Measurements from ENCODE around the gene ING2. TPM values are rescaled to one million over a fixed set of nuclear protein-coding genes. Genes with fewer than 3 reads are reported as not detected.

The ING2 gene
- total RNA-seq, 1 experiment from 2014 or later = 4.2 TPM

DNA sequence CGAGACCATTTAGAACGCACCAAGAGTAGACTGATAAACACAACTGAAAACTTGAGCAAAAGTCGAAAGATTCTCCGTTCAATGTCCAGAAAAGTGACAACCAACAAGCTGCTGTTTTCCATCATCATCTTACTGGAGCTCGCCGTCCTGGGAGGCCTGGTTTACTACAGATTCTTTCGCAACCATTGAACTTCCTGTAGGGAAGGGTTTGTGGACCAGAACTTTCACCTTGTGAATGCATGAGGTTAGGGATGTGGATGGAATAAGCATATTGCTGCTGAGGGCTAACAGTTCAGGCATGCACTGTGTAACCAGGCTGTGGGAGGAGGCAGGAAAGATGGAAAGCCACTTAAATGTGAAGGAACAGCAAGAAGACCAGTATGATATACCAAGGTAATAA, 20.9 kb upstream of the ING2 start:
- BruUV-seq (replicated peaks) = no TSS peak
- Histone ChIP-seq H3K9me3 (ENCODE audit: control insufficient read depth in 1 of 2, insufficient read depth in 1 of 2, low read depth in 1 of 2, low read length in 2 of 2) (no peaks in the 10 kb centered on the region), H3K36me3 (ENCODE audit: control insufficient read depth in 1 of 2, insufficient read depth in 2 of 2, low read length in 2 of 2) (no peaks in the 10 kb centered on the region), H3K4me2 (ENCODE audit: low read length) (no peak overlapping the region), H3K79me2 (ENCODE audit: insufficient read depth, low read length) (no peaks in the 10 kb centered on the region), H3K4me1 (ENCODE audit: control insufficient read depth in 1 of 2, insufficient read depth in 2 of 2, low read length in 2 of 2) (no peaks in the 10 kb centered on the region), H4K20me1 (ENCODE audit: insufficient read depth) (no peaks in the 10 kb centered on the region), H3K9ac (ENCODE audit: low read length) (no peak overlapping the region), H3K27me3 (ENCODE audit: insufficient read depth, low read length) (no peaks in the 10 kb centered on the region), H3K9me2 (ENCODE audit: insufficient read depth) (no peaks in the 10 kb centered on the region), H3K4me3 (replicated peaks in 1 of 2; ENCODE audit: low read depth in 1 of 2, low read length in 2 of 2) (no peak overlapping the region), H2AFZ (ENCODE audit: low read depth, low read length, poor library complexity, severe bottlenecking) (no peak overlapping the region), H3K27ac (ENCODE audit: low read depth, low read length) (no peak overlapping the region)
- DNase-seq (ENCODE audit: low read depth, low spot score) = no peak
- POLR2A ChIA-PET = no interaction called here
- CTCF ChIA-PET = no interaction called here
- RAD21 ChIA-PET (ENCODE audit: low non-redundant PET in 1 of 2, low total read pairs in 2 of 2, uncharacterized antibody in 2 of 2, unreplicated experiment in 2 of 2) = no interaction called here
- no peak for TF ChIP-seq SRF (IDR thresholded peaks at IDR 0.05; ENCODE audit: low read depth)
- TF ChIP-seq EZH2phosphoT487 (IDR thresholded peaks at IDR 0.05; ENCODE audit: borderline replicate concordance) = no peak
- TF ChIP-seq CTCF (IDR thresholded peaks at IDR 0.05 in 2 of 3, conservative IDR thresholded peaks at IDR 0.05 in 1 of 3; ENCODE audit: borderline replicate concordance in 1 of 3, insufficient read depth in 1 of 3, low read depth in 2 of 3, low read length in 2 of 3) = no peak
- no peak for TF ChIP-seq CEBPB (IDR thresholded peaks at IDR 0.05; ENCODE audit: low read depth)
- no peak for TF ChIP-seq EZH2 (IDR thresholded peaks at IDR 0.05)
- no peak for TF ChIP-seq YY1 (IDR thresholded peaks at IDR 0.05; ENCODE audit: extremely low read depth, insufficient replicate concordance, low read depth, low read length)
- TF ChIP-seq SP1 (IDR thresholded peaks at IDR 0.05; ENCODE audit: low read depth) = no peak
- no peak for TF ChIP-seq POLR2AphosphoS5 (IDR thresholded peaks at IDR 0.05; ENCODE audit: low read depth, low read length)
- TF ChIP-seq SIN3A (IDR thresholded peaks at IDR 0.05; ENCODE audit: low read depth) = no peak
- TF ChIP-seq, protein P1, sequence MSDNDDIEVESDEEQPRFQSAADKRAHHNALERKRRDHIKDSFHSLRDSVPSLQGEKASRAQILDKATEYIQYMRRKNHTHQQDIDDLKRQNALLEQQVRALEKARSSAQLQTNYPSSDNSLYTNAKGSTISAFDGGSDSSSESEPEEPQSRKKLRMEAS (IDR thresholded peaks at IDR 0.05) = no peak
- TF ChIP-seq RAD21 (IDR thresholded peaks at IDR 0.05; ENCODE audit: low read depth) = no peak
- TF ChIP-seq POLR2A (IDR thresholded peaks at IDR 0.05; ENCODE audit: borderline replicate concordance, extremely low read depth, insufficient read depth, insufficient read length) = no peak
- TF ChIP-seq, protein P2, sequence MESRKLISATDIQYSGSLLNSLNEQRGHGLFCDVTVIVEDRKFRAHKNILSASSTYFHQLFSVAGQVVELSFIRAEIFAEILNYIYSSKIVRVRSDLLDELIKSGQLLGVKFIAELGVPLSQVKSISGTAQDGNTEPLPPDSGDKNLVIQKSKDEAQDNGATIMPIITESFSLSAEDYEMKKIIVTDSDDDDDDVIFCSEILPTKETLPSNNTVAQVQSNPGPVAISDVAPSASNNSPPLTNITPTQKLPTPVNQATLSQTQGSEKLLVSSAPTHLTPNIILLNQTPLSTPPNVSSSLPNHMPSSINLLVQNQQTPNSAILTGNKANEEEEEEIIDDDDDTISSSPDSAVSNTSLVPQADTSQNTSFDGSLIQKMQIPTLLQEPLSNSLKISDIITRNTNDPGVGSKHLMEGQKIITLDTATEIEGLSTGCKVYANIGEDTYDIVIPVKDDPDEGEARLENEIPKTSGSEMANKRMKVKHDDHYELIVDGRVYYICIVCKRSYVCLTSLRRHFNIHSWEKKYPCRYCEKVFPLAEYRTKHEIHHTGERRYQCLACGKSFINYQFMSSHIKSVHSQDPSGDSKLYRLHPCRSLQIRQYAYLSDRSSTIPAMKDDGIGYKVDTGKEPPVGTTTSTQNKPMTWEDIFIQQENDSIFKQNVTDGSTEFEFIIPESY (IDR thresholded peaks at IDR 0.05; ENCODE audit: extremely low read depth, insufficient replicate concordance, low read length) = no peak
- no peak for TF ChIP-seq ZNF274 (IDR thresholded peaks at IDR 0.05; ENCODE audit: low read depth, low read length)
- no peak for ATAC-seq
- intact Hi-C loops (cut with micrococcal nuclease) = no loop called here

All from HCT116 (cell line).